Epithelial cell of umbilical artery (primary cell): ENCODE results near the gene WDR54. TPM values are rescaled to one million over a fixed set of nuclear protein-coding genes. Genes with fewer than 3 reads are reported as not detected.

Experiments used
- total RNA-seq: library from RNA; depleted of rRNA; stranded (reverse); fragments of >200 nt; gene quantifications from 2 replicates; pipeline ENCODE4 v1.2.3, GENCODE V29; 2014

The WDR54 gene
- 47.9 and 65.3 TPM in 2 replicates for total RNA-seq

GRCh38 chr2:74421221-74421870 is at the start of gene WDR54, which contains the start of gene C2orf81:
TSS of gene WDR54 (plus strand) at chr2:74421730. CDS start at chr2:74422154, 424 bp downstream.
TSS of gene C2orf81 (minus strand) at chr2:74421619. CDS start at chr2:74421560, 59 bp downstream.

GRCh38 chr2:74379851-74380789 is 41.4 kb upstream of the WDR54 start, which contains the start of gene DCTN1:
TSS of gene DCTN1 (minus strand) at chr2:74380311. CDS start at chr2:74380037, 274 bp downstream.

GRCh38 chr2:74441690-74442482 is 20.4 kb downstream of the WDR54 start, which contains the start of gene RTKN:
TSS of gene RTKN (minus strand) at chr2:74441937. CDS start at chr2:74441816, 121 bp downstream.

GRCh38 chr2:74454654-74455511 is 33.4 kb downstream of the WDR54 start, which contains the start of gene INO80B:
TSS of gene INO80B (plus strand) at chr2:74455087. CDS start at chr2:74455117, 30 bp downstream.

GRCh38 chr2:74458132-74458937 is 36.8 kb downstream of the WDR54 start, which contains the start of gene WBP1:
TSS of gene WBP1 (plus strand) at chr2:74458438. CDS start at chr2:74458603, 165 bp downstream.

GRCh38 chr2:74472086-74472944 is 50.8 kb downstream of the WDR54 start, which contains the start of gene MRPL53:
TSS of gene MRPL53 (minus strand) at chr2:74472680. CDS start at chr2:74472660, 20 bp downstream.

Other genes with a start within 250 kb of the WDR54 start
- 99.7 and 136 TPM in 2 replicates for gene MOB1A, start 242.9 kb upstream of the WDR54 start, total RNA-seq
- gene MTHFD2, start 223.1 kb upstream of the WDR54 start, total RNA-seq, result 111 and 194 TPM in 2 replicates
- gene SLC4A5, start 78.3 kb upstream of the WDR54 start, total RNA-seq, result 0.30 and 0.32 TPM in 2 replicates
- gene DCTN1, start 41.4 kb upstream of the WDR54 start, total RNA-seq, result 113 and 127 TPM in 2 replicates
- 0.46 and 0.65 TPM in 2 replicates for gene C2orf81, start 111 bp upstream of the WDR54 start, total RNA-seq
- 7.1 and 10.3 TPM in 2 replicates for gene RTKN, start 20.2 kb downstream of the WDR54 start, total RNA-seq
- 11.7 and 23.1 TPM in 2 replicates for gene INO80B, start 33.4 kb downstream of the WDR54 start, total RNA-seq
- 30.4 and 30.5 TPM in 2 replicates for gene WBP1, start 36.7 kb downstream of the WDR54 start, total RNA-seq
- gene MOGS, start 43.7 kb downstream of the WDR54 start, total RNA-seq, result 72.8 and 91.3 TPM in 2 replicates
- gene MRPL53, start 51.0 kb downstream of the WDR54 start, total RNA-seq, result 47.7 and 52.4 TPM in 2 replicates
- gene CCDC142, start 61.3 kb downstream of the WDR54 start, total RNA-seq, result 13.6 and 22.9 TPM in 2 replicates
- gene TTC31, start 61.4 kb downstream of the WDR54 start, total RNA-seq, result 7.1 and 16.3 TPM in 2 replicates
- gene LBX2, start 77.9 kb downstream of the WDR54 start, total RNA-seq, result 1.6 and 1.7 TPM in 2 replicates
- gene PCGF1, start 86.0 kb downstream of the WDR54 start, total RNA-seq, result 14.3 and 17.2 TPM in 2 replicates
- gene TLX2, start 92.7 kb downstream of the WDR54 start, total RNA-seq, result not detected in 2 replicates
- not detected in 2 replicates for gene DQX1, start 104.5 kb downstream of the WDR54 start, total RNA-seq
- gene AUP1, start 108.0 kb downstream of the WDR54 start, total RNA-seq, result 84.8 and 116 TPM in 2 replicates
- 40.7 and 63.3 TPM in 2 replicates for gene HTRA2, start 108.2 kb downstream of the WDR54 start, total RNA-seq
- 2.9 and 4.4 TPM in 2 replicates for gene LOXL3, start 132.2 kb downstream of the WDR54 start, total RNA-seq
- 15.9 and 21.6 TPM in 2 replicates for gene DOK1, start 133.0 kb downstream of the WDR54 start, total RNA-seq
- not detected in 2 replicates for gene M1AP, start 226.6 kb downstream of the WDR54 start, total RNA-seq
- gene SEMA4F, start 232.5 kb downstream of the WDR54 start, total RNA-seq, result 4.2 and 4.7 TPM in 2 replicates